ENCODE measurements around the gene OS9.

Gene OS9

GRCh38 chr12:57754411-57755193, 60.7 kb downstream of the OS9 start, which contains the start of gene MARCHF9:
Gene MARCHF9, plus strand, starts transcription at chr12:57755103. Its CDS starts 426 bp downstream, at chr12:57755529.
- peak; percentile 86 for DNase-seq

GRCh38 chr12:57755194-57755453, 61.2 kb downstream of the OS9 start:
- no peak for DNase-seq

- peak; percentile 51 for DNase-seq
These were observed 61.8 kb downstream of the OS9 start for GRCh38 chr12:57755454-57756372.

- peak; percentile 66 for DNase-seq
These were observed 62.7 kb downstream of the OS9 start for GRCh38 chr12:57756406-57757341.

GRCh38 chr12:57757771-57758170, 63.8 kb downstream of the OS9 start:
- DNase-seq = no peak

- DNase-seq = no peak
These were observed 64.8 kb downstream of the OS9 start for GRCh38 chr12:57758552-57759359.

- DNase-seq = peak; percentile 47
These were observed 65.5 kb downstream of the OS9 start for GRCh38 chr12:57759360-57759980.

GRCh38 chr12:57760347-57760982, 66.5 kb downstream of the OS9 start:
- no peak for DNase-seq

- DNase-seq = no peak
These were observed 67.6 kb downstream of the OS9 start for GRCh38 chr12:57761391-57761998.

GRCh38 chr12:57762463-57762862, 68.5 kb downstream of the OS9 start:
- DNase-seq = no peak

GRCh38 chr12:57763881-57764661, 70.1 kb downstream of the OS9 start:
- DNase-seq = no peak

GRCh38 chr12:57764662-57765002, 70.7 kb downstream of the OS9 start:
- no peak for DNase-seq

- no peak for DNase-seq
These were observed 71.2 kb downstream of the OS9 start for GRCh38 chr12:57765003-57765697.

- no peak for DNase-seq
These were observed 71.9 kb downstream of the OS9 start for GRCh38 chr12:57765698-57766463.

GRCh38 chr12:57766464-57767304, 72.8 kb downstream of the OS9 start, which contains the start of gene CYP27B1:
Gene CYP27B1, minus strand, starts transcription at chr12:57767078. Its CDS starts 37 bp downstream, at chr12:57767041.
- DNase-seq = no peak

- DNase-seq = no peak
These were observed 73.4 kb downstream of the OS9 start for GRCh38 chr12:57767305-57767698.

GRCh38 chr12:57767876-57768275, 73.9 kb downstream of the OS9 start:
- DNase-seq = no peak
